GM12878 (cell line): ENCODE measurements around the gene SRCAP. TPM values are rescaled to one million over a fixed set of nuclear protein-coding genes. Genes with fewer than 3 reads are reported as not detected.

Experiments used
- ATAC-seq: fragments of 200-7000 bp; cut with Tn5 transposase; 3 replicates; pipeline ENCODE4 v1.9.1; 2020; ENCODE audit warnings: mild to moderate bottlenecking, moderate library complexity
- BruUV-seq: library from RNA; stranded (reverse); fragments of 400-500 nt; replicated peaks from 2 replicates; lab custom pipeline; 2021; lab: Mats Ljungman, UMichigan
- CTCF ChIA-PET: fragments of 300-600 bp; sonication (Branson Sonifier 250); formaldehyde crosslinking; extraction: SDS; loops from one replicate; lab custom pipeline; 2021; ENCODE audit warnings: inconsistent platforms; lab: Yijun Ruan, JAX
- POLR2A ChIA-PET: fragments of 350-600 bp; formaldehyde crosslinking; extraction: SDS; loops from one replicate; lab custom pipeline; 2021; ENCODE audit warnings: inconsistent platforms; lab: Charles Lee
- RAD21 ChIA-PET: fragments of 300-600 bp; sonication (Branson Sonifier 250); formaldehyde crosslinking; loops from one replicate; lab custom pipeline; 2023; ENCODE audit warnings: antibody characterized with exemption; ENCODE audit not compliant: unreplicated experiment; lab: Charles Lee
- SMC1A ChIA-PET: fragments of 300-600 bp; sonication (Branson Sonifier 250); formaldehyde crosslinking; loops from one replicate; lab custom pipeline; 2023; ENCODE audit not compliant: unreplicated experiment, uncharacterized antibody; lab: Charles Lee
- DNase-seq: peaks from one replicate; pipeline ENCODE4 v3.0.0-alpha.2; 2011; ENCODE audit warnings: low read depth, low spot score
- FAIRE-seq: peaks from 3 replicates; lab custom pipeline; 2011; peaks lifted over from hg19 to GRCh38; lab: Jason Lieb, UNC
- H2AFZ ChIP-seq: 2 replicates; pipeline ENCODE4 v1.6.0; 2011; ENCODE audit warnings: low read depth, low read length, control low read depth; ENCODE audit not compliant: control insufficient read depth
- H3K27ac ChIP-seq: 2 replicates; pipeline ENCODE4 v1.5.1; 2011; ENCODE audit warnings: control low read depth; ENCODE audit not compliant: control insufficient read depth, insufficient read depth
- H3K27me3 ChIP-seq, 2 experiments: replicated peaks in 1 of 2; 2 replicates each; pipeline versions ENCODE4 v1.6.0 to v1.6.1; 2011; ENCODE audit warnings: low read length in 1 of 2; ENCODE audit not compliant: control insufficient read depth in 2 of 2, insufficient read depth in 2 of 2
- H3K36me3 ChIP-seq, 2 experiments: 2 replicates each; pipeline ENCODE4 v1.5.1; 2011; ENCODE audit warnings: low read length in 1 of 2; ENCODE audit not compliant: control insufficient read depth in 2 of 2, insufficient read depth in 2 of 2
- H3K4me1 ChIP-seq: 2 replicates; pipeline ENCODE4 v1.6.1; 2011; ENCODE audit warnings: mild to moderate bottlenecking, low read length, moderate library complexity, mixed read lengths; ENCODE audit not compliant: control insufficient read depth, insufficient read depth
- H3K4me2 ChIP-seq: 2 replicates; pipeline ENCODE4 v1.6.0; 2011; ENCODE audit warnings: control low read depth; ENCODE audit not compliant: control insufficient read depth, insufficient read depth
- H3K4me3 ChIP-seq: fragments of 200-600 bp; sonication (generic); 2 replicates; pipeline ENCODE4 v1.5.1; 2016
- H3K79me2 ChIP-seq: 2 replicates; pipeline ENCODE4 v1.6.0; 2011; ENCODE audit warnings: low read length; ENCODE audit not compliant: control insufficient read depth, insufficient read depth
- H3K9ac ChIP-seq: 2 replicates; pipeline ENCODE4 v1.8.0; 2011; ENCODE audit warnings: low read length, control low read depth, mixed read lengths; ENCODE audit not compliant: control insufficient read depth, insufficient read depth
- H3K9me3 ChIP-seq: replicated peaks from 3 replicates; pipeline ENCODE4 v1.5.1; 2011; ENCODE audit warnings: mild to moderate bottlenecking, low read length; ENCODE audit not compliant: control insufficient read depth, insufficient read depth
- H4K20me1 ChIP-seq: 2 replicates; pipeline ENCODE4 v1.6.0; 2011; ENCODE audit not compliant: control insufficient read depth, insufficient read depth
- ATF3 ChIP-seq: IDR thresholded peaks from 2 replicates; pipeline ENCODE4 v1.6.1; 2011; ENCODE audit warnings: low read depth, mild to moderate bottlenecking, low read length, moderate library complexity, borderline replicate concordance; ENCODE audit errors: extremely low read depth
- CBFB ChIP-seq: IDR thresholded peaks from 2 replicates; pipeline ENCODE4 v1.6.1; 2016; ENCODE audit warnings: antibody characterized with exemption, low read depth
- FOXM1 ChIP-seq: IDR thresholded peaks from 2 replicates; pipeline ENCODE4 v1.6.1; 2012; ENCODE audit warnings: low read depth, mild to moderate bottlenecking, inconsistent platforms, low read length, moderate library complexity
- HDAC6 ChIP-seq: fragments of 200-600 bp; sonication (generic); IDR thresholded peaks from one replicate; pipeline ENCODE4 v1.8.0; 2017; ENCODE audit warnings: antibody characterized with exemption; ENCODE audit not compliant: unreplicated experiment
- IKZF2 ChIP-seq, 2 experiments: fragments of 450-650 bp; IDR thresholded peaks; 2 replicates each; pipeline ENCODE4 v1.6.1; 2017; ENCODE audit warnings: mild to moderate bottlenecking in 2 of 2, moderate library complexity in 2 of 2
- KAT2A ChIP-seq: conservative IDR thresholded peaks from 2 replicates; pipeline ENCODE4 v1.6.1; 2011; ENCODE audit warnings: low read depth, low read length; ENCODE audit not compliant: control insufficient read depth
- KLF5 ChIP-seq: fragments of 450-650 bp; IDR thresholded peaks from 2 replicates; pipeline ENCODE4 v1.6.1; 2014; ENCODE audit warnings: mild to moderate bottlenecking; ENCODE audit not compliant: partially characterized antibody
- MLLT1 ChIP-seq: fragments of 450-650 bp; IDR thresholded peaks from 2 replicates; pipeline ENCODE4 v1.6.1; 2016; ENCODE audit warnings: mild to moderate bottlenecking
- MTA2 ChIP-seq: fragments of 450-650 bp; IDR thresholded peaks from 2 replicates; pipeline ENCODE4 v1.6.1; 2016; ENCODE audit warnings: low read depth, mild to moderate bottlenecking, moderate library complexity
- NR2F1 ChIP-seq: fragments of 450-650 bp; conservative IDR thresholded peaks from 2 replicates; pipeline ENCODE4 v1.6.1; 2017; ENCODE audit warnings: mild to moderate bottlenecking
- RCOR1 ChIP-seq: conservative IDR thresholded peaks from 2 replicates; pipeline ENCODE4 v1.6.1; 2012; ENCODE audit warnings: low read depth, low read length, improper control_type of control experiment
- RELA ChIP-seq: fragments of 450-650 bp; IDR thresholded peaks from 2 replicates; pipeline ENCODE4 v1.8.0; 2014; ENCODE audit warnings: borderline replicate concordance; ENCODE audit not compliant: partially characterized antibody
- SIN3A ChIP-seq: IDR thresholded peaks from 2 replicates; pipeline ENCODE4 v1.6.1; 2012; ENCODE audit warnings: low read depth, low read length, improper control_type of control experiment
- SMAD1 ChIP-seq: fragments of 450-650 bp; IDR thresholded peaks from 2 replicates; pipeline ENCODE4 v1.6.1; 2018; ENCODE audit warnings: mild to moderate bottlenecking, low read depth; ENCODE audit not compliant: partially characterized antibody
- SREBF2 ChIP-seq: IDR thresholded peaks from 2 replicates; pipeline ENCODE4 v1.6.1; 2012; ENCODE audit warnings: mild to moderate bottlenecking, low read length
- SRF ChIP-seq, 2 experiments: IDR thresholded peaks; 2 replicates each; pipeline ENCODE4 v1.6.1; 2011; ENCODE audit warnings: low read depth in 2 of 2, low read length in 2 of 2, mild to moderate bottlenecking in 1 of 2, moderate library complexity in 1 of 2
- TCF7 ChIP-seq: IDR thresholded peaks from 2 replicates; pipeline ENCODE4 v1.6.1; 2014; ENCODE audit warnings: antibody characterized with exemption, borderline replicate concordance
- ZNF217 ChIP-seq: fragments of 450-650 bp; IDR thresholded peaks from 2 replicates; pipeline ENCODE4 v1.6.1; 2017; ENCODE audit warnings: antibody characterized with exemption, mild to moderate bottlenecking
- ZNF274 ChIP-seq: IDR thresholded peaks from one replicate; pipeline ENCODE4 v1.8.0; 2011; ENCODE audit not compliant: insufficient read length, insufficient read depth
- WGBS: methylation state at CpG from one replicate; pipeline ENCODE4 v1.1.6; 2016; ENCODE audit warnings: low lambda C conversion rate; ENCODE audit not compliant: insufficient replicate concordance, insufficient coverage; ENCODE audit errors: missing lambda C conversion rate; 5-methylcytosine and 5-hydroxymethylcytosine counted together
- in situ Hi-C: fragments of 300-500 bp; cut with MboI; formaldehyde crosslinking; loops from 9 replicates; pipeline ENCODE4 v1.14.3; 2018; ENCODE audit warnings: mixed read lengths
- intact Hi-C: fragments of 100-400 bp; cut with micrococcal nuclease; formaldehyde crosslinking; loops from one replicate; pipeline ENCODE4 v1.14.2; 2022; ENCODE audit not compliant: unreplicated experiment
- polyA plus RNA-seq, 11 experiments: library from polyadenylated mRNA; depleted of rRNA in 4 of 11; unstranded in 6 of 11; stranded (reverse) in 5 of 11; fragments of >200 nt; fragmentation: Nextera tagmentation in 4 of 11; fragmentation: Illumina TruSeq in 1 of 11; extraction: Ambion mirVana in 4 of 11; extraction: Trizol in 1 of 11; gene quantifications; 1 replicate in 1 of 11; 2 replicates in 10 of 11; pipeline versions ENCODE4 v1.2.1 to v1.2.3, GENCODE V29; 2011 to 2016; ENCODE audit warnings: inconsistent platforms in 2 of 11, missing spikeins in 2 of 11, low read depth in 1 of 11
- total RNA-seq, 4 experiments: library from RNA; depleted of rRNA in 3 of 4; stranded (reverse); fragments of >200 nt in 3 of 4; fragmentation: Illumina TruSeq in 1 of 4; extraction: Trizol in 1 of 4; gene quantifications; 2 replicates each; pipeline versions ENCODE4 v1.2.1 to v1.2.3, GENCODE V29; 2013 to 2021

SRCAP gene
- total and polyA plus RNA-seq, 10 of the 15 experiments (the other 5 are each of a cell fraction or from before 2014, with no cell fraction given) = 0.24 to 58.4 (median 11.6) TPM

GRCh38 chr16:30706046-30706445 is 7.1 kb downstream of the SRCAP start:
- peaks cover 8% of the 10 kb centered on the region for H3K79me2 ChIP-seq
- RAD21 ChIA-PET = no interaction called here
- BruUV-seq = no TSS peak

More at GRCh38 chr16:30706046-30706445, 7.1 kb downstream of the SRCAP start:
- Histone ChIP-seq H3K4me3 (no peak overlapping the region), H3K4me1 (no peaks in the 10 kb centered on the region), H3K36me3 (peaks cover 37 to 76% of the 10 kb centered on the region in 2 experiments), H2AFZ (no peak overlapping the region), H3K9me3 (no peaks in the 10 kb centered on the region), H3K9ac (no peak overlapping the region), H4K20me1 (no peaks in the 10 kb centered on the region; the same call in 1 of the 2 replicates), H3K4me2 (no peak overlapping the region), H3K27me3 (no peaks in the 10 kb centered on the region)
- SMC1A ChIA-PET = no interaction called here
- CTCF ChIA-PET = interaction anchor here (1.1 to 1.2 kb wide), 3 partner anchors 10 to 124 kb away, joined by 3 to 4 read pairs (median 3); no protein-coding TSS in a partner anchor
- DNase-seq = no peak
- WGBS = 96% methylated on average over 6 of the region's 6 CpGs
- no peak for FAIRE-seq
- in situ Hi-C loops (no loop called here), intact Hi-C loops (no loop called here)
- POLR2A ChIA-PET = interaction anchor here (0.7 kb wide), 1 partner anchor 124 kb away, joined by 3 read pairs; no protein-coding TSS in a partner anchor
- TF ChIP-seq FOXM1 = no peak
- TF ChIP-seq CBFB = no peak
- no peak for TF ChIP-seq RELA
- no peak for TF ChIP-seq KAT2A
- TF ChIP-seq HDAC6 = no peak
- no peak for TF ChIP-seq KLF5
- no peak for TF ChIP-seq SREBF2
- TF ChIP-seq MTA2 = no peak
- TF ChIP-seq RCOR1 = no peak
- TF ChIP-seq SRF (IDR thresholded peaks at IDR 0.05; ENCODE audit: low read depth in 2 of 2, low read length in 2 of 2) = no peak
- no peak for TF ChIP-seq ATF3
- no peak for TF ChIP-seq NR2F1
- TF ChIP-seq IKZF2 (IDR thresholded peaks at IDR 0.05) = no peak
- TF ChIP-seq TCF7 = no peak
- TF ChIP-seq SMAD1 = no peak
- TF ChIP-seq MLLT1 = no peak
- TF ChIP-seq ZNF274 = no peak
- no peak for TF ChIP-seq ZNF217
- TF ChIP-seq SIN3A = no peak
- TF ChIP-seq, all 136 proteins: peak for 0
- H3K27ac ChIP-seq = no peak overlapping the region
- no peak for ATAC-seq
